Right kidney (tissue), 1 donor: ENCODE measurements around the gene CDH18.

ENCODE experiments used
- DNase-seq: peaks from one replicate; pipeline ENCODE4 v3.0.0-alpha.2; 2016

CDH18 gene

GRCh38 chr5:19928562-19929421, 59.2 kb downstream of the CDH18 start:
- DNase-seq = no peak

DNA sequence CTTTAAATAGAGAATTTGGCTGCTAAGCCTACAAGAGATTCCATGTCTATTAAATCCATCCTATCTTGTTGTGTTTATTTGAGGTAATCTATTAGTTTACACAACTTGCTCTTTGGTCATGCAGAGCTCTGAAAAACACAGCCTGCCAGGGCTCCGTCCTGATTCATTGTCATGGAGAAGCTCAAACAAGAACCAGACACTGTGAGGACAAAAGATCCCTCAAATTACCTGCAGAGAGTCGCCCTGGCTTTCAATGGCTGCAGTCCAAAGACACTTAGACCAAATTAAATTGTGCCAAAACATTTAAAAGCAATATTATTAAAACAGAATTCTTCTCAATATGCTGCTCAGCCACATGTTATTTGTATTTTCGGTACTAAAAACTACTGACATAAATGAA, 60.1 kb downstream of the CDH18 start:
- DNase-seq = no peak

DNA sequence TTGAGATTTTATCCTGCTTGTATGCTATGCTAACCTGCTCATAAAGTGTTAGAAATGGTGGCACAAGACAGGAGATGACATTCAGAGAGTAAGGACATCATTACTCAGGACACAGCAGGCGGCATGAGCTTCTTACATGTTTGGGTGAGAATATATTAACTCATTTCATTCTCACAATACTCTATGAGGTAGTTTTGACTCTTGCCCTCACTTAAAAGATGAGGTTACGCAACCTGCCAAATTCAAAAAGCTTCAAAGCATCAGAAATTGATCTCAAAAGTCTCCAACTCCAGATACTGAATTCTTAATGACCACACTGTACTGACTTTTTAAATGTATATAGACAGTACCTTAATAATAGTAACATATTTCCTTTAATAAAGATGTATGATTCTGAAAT, 60.8 kb downstream of the CDH18 start:
- DNase-seq = no peak

GRCh38 chr5:19923742-19924141, 64.3 kb downstream of the CDH18 start:
- DNase-seq = no peak

GRCh38 chr5:19920761-19921160, 67.2 kb downstream of the CDH18 start:
- no peak for DNase-seq

DNA sequence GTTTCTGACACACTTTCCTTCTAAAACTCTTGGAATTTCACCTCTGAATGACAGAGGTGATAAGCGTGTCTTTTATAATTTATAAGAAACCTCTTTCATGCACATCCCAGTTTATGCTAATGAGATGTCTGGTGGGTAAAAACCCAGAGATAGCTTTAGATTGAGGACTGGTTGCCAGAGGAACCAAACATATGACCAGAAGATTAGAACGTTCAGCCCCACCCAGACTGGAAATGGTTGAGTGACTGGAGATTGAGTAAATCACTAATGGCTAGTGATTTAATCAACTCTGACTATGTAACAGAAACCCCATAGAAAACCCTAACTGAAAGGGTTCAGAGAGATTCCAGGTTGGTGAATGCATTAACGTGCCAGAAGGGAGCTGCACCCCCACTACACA, 69.2 kb downstream of the CDH18 start:
- DNase-seq = no peak

DNA sequence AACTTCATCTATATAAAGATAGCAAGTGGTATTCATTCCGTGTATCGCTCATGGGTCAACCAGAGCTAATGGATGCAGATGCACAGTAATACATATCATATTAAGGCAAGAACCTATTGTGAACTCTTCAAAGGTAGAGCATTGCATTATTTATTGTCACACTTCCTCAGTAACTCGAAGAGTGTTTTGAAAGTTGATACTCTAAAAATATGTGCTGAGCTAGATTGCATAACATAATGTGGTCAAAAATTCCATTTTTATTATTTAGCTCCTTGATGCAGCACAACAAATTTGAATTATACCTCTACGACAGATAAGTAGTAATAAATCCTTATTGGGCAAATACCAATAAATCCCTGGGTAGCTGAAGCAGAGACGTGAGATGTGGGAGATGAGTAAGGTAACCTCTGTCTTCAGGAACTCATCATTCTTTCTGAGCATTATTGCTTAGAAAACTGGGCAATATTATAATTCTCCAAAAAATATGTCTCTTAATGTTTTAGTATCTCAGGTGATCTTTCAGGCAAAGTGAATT, 70.3 kb downstream of the CDH18 start:
- no peak for DNase-seq

DNA sequence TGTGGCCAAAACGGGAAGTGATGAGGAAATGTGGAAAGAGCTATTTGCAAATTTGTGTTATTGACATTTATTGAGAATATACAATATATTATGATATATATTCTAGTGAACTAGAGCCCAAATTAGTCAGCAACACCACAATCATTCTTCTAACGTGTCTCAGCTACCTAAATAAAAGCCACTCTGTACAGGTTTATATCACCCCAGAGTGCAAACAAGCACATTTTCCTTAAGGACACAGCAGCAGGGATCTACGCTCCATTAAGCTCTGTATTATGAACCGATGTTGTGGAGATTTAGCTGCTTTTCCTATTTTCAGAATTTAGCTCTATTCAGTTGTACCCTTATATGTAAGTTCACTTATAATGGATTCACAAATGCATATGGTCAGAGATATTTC, 77.9 kb downstream of the CDH18 start:
- no peak for DNase-seq

- no peak for DNase-seq
Observed at GRCh38 chr5:19904766-19905165, 83.2 kb downstream of the CDH18 start.

DNA sequence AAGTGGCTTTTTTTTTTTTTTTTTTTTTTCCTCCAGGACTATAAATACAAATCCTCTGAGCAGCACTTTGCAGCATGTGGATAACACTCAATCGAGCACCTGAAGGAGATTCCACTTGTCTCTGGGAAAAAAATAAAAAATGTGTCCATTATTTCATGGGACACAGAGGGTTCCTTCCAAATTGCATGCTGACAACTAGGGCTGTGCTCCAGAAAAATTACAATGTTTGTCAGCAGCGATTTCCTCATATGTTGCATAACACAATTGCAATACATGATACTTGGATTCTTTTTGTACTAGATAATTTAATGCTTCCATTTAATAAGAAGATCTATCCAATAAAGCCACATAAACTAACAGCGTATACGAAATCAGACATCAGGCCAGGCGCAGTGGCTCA, 84.4 kb downstream of the CDH18 start:
- DNase-seq = no peak

DNA sequence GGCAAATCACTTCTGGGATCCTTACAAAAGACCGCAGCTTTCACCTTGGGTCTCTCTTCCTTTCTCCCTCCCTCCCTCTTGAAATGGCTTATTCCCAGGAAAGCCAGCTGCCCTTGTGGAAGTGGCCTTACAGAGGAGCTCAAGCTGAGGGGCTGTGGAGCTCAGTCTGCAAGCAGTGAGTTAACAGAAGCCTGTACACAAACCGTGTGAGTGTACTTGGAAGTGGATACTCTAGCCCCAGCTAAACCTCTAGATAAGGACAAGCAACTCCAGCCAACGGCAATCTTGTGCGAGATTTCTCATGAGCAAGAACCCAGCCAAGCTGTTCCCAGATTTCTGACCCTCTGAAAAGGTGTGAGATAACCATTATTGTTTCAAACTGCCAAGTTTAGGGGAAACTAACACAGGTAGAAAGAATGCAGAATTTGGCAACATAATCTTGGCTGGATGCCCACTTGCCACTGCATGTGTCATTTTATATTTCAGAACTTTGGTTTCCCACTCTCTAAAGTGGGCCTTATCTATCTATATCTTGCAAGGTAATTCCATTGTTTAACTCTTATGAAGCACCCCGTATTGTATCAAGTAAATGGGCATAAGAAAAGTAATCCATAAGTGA, 85.6 kb downstream of the CDH18 start:
- DNase-seq = no peak

GRCh38 chr5:19900269-19900668, 87.7 kb downstream of the CDH18 start:
- DNase-seq = no peak

GRCh38 chr5:19891658-19892057, 96.3 kb downstream of the CDH18 start:
- no peak for DNase-seq

- DNase-seq = no peak
Observed at GRCh38 chr5:19886123-19886917, 101.7 kb downstream of the CDH18 start.

DNA sequence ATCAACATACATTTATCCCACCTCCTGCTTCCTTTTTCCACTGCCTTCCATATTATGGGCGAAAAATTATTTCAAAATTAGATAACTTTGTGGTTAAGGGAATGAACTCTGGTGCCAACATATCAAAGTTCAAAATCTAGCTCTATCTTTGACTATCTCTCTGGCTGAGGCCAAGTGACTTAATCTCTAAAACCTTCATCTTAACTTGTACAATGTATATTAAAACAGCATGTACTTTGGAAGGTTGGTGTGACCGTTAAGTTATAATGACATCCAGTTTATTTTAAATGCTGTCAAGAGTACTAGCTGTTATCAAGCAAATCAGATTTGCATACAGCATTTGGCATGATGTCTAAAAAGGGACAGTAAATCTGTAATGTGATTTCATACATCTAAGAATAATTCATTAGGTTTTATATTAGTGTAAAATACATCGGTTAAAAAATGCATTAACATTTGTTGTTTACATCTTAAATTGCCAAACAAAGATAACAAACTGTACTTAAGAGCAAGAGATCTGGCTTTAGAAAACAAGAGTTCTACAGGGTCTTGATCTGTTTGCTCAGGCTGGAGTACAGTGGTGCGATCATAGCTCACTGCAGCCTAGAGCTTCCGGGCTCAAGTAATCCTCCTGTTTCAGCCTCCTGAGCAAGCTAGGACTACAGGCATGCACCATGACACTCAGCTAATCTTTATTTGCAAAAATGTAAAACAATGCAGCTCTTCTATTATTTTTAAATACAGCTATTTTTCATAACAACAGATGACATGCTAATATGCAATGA, 102.8 kb downstream of the CDH18 start:
- no peak for DNase-seq

- DNase-seq = no peak
Observed at GRCh38 chr5:19880859-19881436, 107.1 kb downstream of the CDH18 start.

GRCh38 chr5:19880458-19880857, 107.5 kb downstream of the CDH18 start:
- no peak for DNase-seq

GRCh38 chr5:19874811-19875210, 113.2 kb downstream of the CDH18 start:
- no peak for DNase-seq

GRCh38 chr5:19866090-19866450, 121.9 kb downstream of the CDH18 start:
- DNase-seq = no peak

GRCh38 chr5:19865336-19866089, 122.5 kb downstream of the CDH18 start:
- no peak for DNase-seq

DNA sequence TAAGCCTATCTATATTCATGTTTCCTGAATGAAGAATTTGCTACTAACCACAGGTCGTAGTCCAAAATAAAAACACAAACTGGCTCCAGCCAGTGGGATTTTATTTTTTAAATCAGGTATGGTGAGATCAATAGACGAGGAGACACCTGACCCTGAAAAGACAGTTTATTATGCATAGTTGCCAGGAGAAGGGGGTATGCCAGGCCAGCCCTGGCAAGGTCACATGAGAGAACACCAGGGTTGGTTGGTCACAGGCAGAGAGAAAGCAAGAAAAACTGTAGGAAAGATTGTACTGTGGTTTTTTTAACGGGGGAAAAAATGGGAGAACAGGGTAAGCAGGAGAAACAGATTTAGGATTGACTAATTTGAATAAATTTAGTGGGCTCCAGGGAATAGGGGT, 125.3 kb downstream of the CDH18 start:
- DNase-seq = no peak
